ENCODE measurements around the gene SIMC1. TPM values are rescaled to one million over a fixed set of nuclear protein-coding genes. Genes with fewer than 3 reads are reported as not detected.

Gene SIMC1
- polyA plus RNA-seq, 1 of the 3 experiments (the other 2 are of a cell fraction): 12.4 TPM

Small RNA genes lying within 50 kb of the gene (small RNA-seq; reads per million reads assigned to genes)
- gene MIR1271: 3.7 to 12.7 (median 5.2) reads per million in 7 experiments

Other genes with a start within 250 kb of the SIMC1 start
- 100 and 127 TPM in 2 replicates for gene KIAA1191, start 123.3 kb downstream of the SIMC1 start, polyA plus RNA-seq (2012; rRNA removed)
- 4.6 and 7.8 TPM in 2 replicates for gene ARL10, start 127.1 kb downstream of the SIMC1 start, polyA plus RNA-seq (2012; rRNA removed)
- 158 and 161 TPM in 2 replicates for gene NOP16, start 150.2 kb downstream of the SIMC1 start, polyA plus RNA-seq (2012; rRNA removed)
- gene HIGD2A, start 150.3 kb downstream of the SIMC1 start, polyA plus RNA-seq (2012; rRNA removed): 211 and 213 TPM in 2 replicates
- gene CLTB, start 178.1 kb downstream of the SIMC1 start, polyA plus RNA-seq (2012; rRNA removed): 85.9 and 91.2 TPM in 2 replicates
- gene FAF2, start 210.0 kb downstream of the SIMC1 start, polyA plus RNA-seq (2012; rRNA removed): 25.5 and 35.1 TPM in 2 replicates

Data from SK-N-SH (cell line).